RWPE2 (cell line): ENCODE results near the gene SENP1.
A peak's percentile ranks its signal among the peaks of the same experiment; 100 is the strongest.

Experiments used
- ATAC-seq: fragments of 200-7000 bp; cut with Tn5 transposase; 3 replicates; pipeline ENCODE4 v1.9.1; 2021; ENCODE audit warnings: low read depth
- DNase-seq: peaks from one replicate; pipeline ENCODE4 v3.0.0-alpha.2; 2020; ENCODE audit warnings: low spot score
- H3K27ac ChIP-seq: fragments of 450-650 bp; 2 replicates; pipeline ENCODE4 v1.5.1; 2017; ENCODE audit warnings: mild to moderate bottlenecking; ENCODE audit not compliant: poor library complexity, severe bottlenecking
- H3K27me3 ChIP-seq: fragments of 250-450 bp; sonication (Bioruptor Pico); 2 replicates; pipeline ENCODE4 v1.5.1; 2021; ENCODE audit warnings: mild to moderate bottlenecking, moderate library complexity; ENCODE audit not compliant: insufficient read depth, poor library complexity, severe bottlenecking
- H3K36me3 ChIP-seq: fragments of 250-450 bp; sonication (Bioruptor Pico); 2 replicates; pipeline ENCODE4 v1.5.1; 2020; ENCODE audit warnings: low read depth, mild to moderate bottlenecking, moderate library complexity
- H3K4me1 ChIP-seq: fragments of 250-450 bp; sonication (Bioruptor Pico); 2 replicates; pipeline ENCODE4 v1.5.1; 2021; ENCODE audit warnings: mild to moderate bottlenecking, moderate library complexity; ENCODE audit not compliant: insufficient read depth, poor library complexity, severe bottlenecking
- H3K4me3 ChIP-seq: fragments of 250-450 bp; sonication (Bioruptor Pico); 2 replicates; pipeline ENCODE4 v1.5.1; 2021; ENCODE audit warnings: mild to moderate bottlenecking, moderate library complexity; ENCODE audit not compliant: severe bottlenecking
- H3K9me3 ChIP-seq: fragments of 250-450 bp; sonication (Bioruptor Pico); 2 replicates; pipeline ENCODE4 v1.5.1; 2021; ENCODE audit warnings: mild to moderate bottlenecking, moderate library complexity; ENCODE audit not compliant: severe bottlenecking
- TF ChIP-seq, protein P1 (sequence below): fragments of 450-650 bp; IDR thresholded peaks from one replicate; pipeline ENCODE4 v1.5.1; 2017; ENCODE audit warnings: mild to moderate bottlenecking, moderate library complexity; ENCODE audit not compliant: poor library complexity, severe bottlenecking

The SENP1 gene

DNA sequence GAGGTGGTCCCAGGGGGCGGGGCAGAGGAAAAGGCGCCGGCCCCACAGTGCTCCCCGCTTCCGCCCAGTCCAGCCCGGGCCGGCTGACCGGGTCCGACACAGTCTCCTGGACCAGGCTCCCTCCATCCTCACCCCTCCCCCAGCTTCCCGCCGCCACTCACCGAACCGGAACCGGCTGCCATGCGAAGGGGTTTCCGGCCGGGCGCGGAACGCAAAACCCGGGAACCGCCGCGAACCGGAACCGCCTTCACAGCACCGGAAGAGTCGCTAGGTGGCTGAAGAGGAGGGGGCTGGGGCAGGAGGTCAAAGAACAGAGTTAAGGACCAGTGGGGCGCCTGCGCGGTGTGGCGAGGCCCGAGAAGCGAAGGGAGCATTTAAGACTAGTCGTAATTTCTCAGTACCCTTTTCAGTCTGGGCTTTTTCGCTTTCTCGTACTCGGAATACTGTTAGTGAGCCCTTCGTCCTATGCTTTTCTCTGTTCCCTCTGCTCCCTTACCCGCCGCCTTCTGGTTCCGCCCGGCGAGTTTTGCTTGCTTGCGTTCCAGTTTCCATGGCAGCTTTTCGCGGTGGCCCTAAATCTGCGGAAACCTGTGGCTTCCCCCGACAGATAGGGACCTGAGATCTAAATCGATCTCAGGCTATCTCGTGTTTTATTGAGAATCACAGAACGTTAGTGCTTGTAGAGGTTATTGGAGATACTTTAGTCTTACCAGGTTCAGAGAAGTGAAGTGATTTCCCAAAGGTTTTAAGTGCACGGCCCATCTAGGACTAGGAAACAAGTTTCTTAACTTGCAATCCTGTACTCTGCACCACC lies at the start of gene SENP1:
Gene SENP1 (minus strand): TSS at position 213 of the 814 bp plus-strand sequence. CDS start 4,607 bp downstream, outside the sequence.
- H3K9me3 ChIP-seq: no peaks in the 10 kb centered on the region
- H3K4me1 ChIP-seq: peaks cover 7% of the 10 kb centered on the region
- peaks cover 9% of the 10 kb centered on the region for H3K36me3 ChIP-seq
- TF ChIP-seq, protein P1, sequence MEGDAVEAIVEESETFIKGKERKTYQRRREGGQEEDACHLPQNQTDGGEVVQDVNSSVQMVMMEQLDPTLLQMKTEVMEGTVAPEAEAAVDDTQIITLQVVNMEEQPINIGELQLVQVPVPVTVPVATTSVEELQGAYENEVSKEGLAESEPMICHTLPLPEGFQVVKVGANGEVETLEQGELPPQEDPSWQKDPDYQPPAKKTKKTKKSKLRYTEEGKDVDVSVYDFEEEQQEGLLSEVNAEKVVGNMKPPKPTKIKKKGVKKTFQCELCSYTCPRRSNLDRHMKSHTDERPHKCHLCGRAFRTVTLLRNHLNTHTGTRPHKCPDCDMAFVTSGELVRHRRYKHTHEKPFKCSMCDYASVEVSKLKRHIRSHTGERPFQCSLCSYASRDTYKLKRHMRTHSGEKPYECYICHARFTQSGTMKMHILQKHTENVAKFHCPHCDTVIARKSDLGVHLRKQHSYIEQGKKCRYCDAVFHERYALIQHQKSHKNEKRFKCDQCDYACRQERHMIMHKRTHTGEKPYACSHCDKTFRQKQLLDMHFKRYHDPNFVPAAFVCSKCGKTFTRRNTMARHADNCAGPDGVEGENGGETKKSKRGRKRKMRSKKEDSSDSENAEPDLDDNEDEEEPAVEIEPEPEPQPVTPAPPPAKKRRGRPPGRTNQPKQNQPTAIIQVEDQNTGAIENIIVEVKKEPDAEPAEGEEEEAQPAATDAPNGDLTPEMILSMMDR: no peak
- peak; percentile 80 for ATAC-seq
- peak within 1 kb of the TSS; percentile 85 for H3K27ac ChIP-seq
- no peaks in the 10 kb centered on the region for H3K27me3 ChIP-seq
- peak; percentile 85 for DNase-seq
- H3K4me3 ChIP-seq: peak within 1 kb of the TSS; percentile 79

DNA sequence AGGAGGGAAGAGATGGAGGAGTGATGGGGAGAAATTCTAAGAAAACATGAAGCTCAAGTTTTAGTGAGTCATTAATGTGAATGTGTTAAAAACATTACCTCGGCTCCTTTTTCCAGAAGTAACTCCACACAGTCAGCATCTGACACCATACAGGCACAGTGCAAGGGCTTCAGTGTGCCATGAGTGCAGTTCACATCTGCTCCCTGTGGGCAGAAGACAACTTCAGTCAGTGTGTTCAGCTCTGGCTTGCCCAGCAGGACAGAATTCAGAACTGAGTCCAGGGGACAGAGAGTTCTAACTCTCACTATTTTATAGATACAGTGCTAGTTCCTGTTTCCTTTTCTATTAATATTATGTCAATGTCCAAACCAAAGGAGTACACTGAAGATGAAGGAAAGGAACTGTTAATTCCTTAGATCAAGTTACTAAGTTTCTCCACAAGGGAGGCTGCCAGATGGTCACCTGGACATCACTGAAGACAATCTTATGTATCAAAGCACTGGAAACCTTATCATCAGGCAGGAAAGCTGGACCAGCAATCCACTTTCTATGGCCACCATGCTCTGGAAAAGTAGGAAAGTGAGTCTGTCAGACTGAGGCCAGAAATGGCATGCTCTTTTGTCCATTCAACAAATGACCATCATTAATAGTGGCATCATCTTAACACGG lies 45.4 kb upstream of the SENP1 start:
- DNase-seq (no peak), ATAC-seq (0 out of 3 replicates have a peak, but pooled peaks have one; percentile 29)
- H3K27me3 ChIP-seq: no peaks in the 10 kb centered on the region
- no peak overlapping the region for H3K4me3 ChIP-seq
- H3K36me3 ChIP-seq: peaks cover 60% of the 10 kb centered on the region
- TF ChIP-seq, protein P1: no peak
- no peak overlapping the region for H3K27ac ChIP-seq
- H3K9me3 ChIP-seq: no peaks in the 10 kb centered on the region
- H3K4me1 ChIP-seq: no peaks in the 10 kb centered on the region

DNA sequence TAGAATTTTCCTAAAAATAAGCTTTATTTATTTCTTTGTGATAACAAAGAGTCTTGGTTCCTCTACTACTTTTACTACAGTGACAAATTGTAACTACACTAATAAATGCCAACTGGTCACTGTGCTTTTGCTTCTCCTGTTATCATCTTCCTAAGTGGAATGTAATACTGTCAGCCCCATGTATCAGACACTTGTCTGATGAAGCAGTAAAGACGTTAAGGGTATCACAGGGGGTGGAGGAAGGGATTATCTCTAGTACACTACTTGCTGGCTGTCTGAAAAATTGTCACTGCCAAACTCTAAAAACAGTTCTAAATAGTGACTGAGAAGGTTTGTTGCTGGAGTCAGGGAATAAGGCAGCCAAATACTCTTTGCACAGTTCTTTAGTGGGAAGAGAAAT lies 40.1 kb upstream of the SENP1 start:
- TF ChIP-seq, protein P1: no peak
- no peak overlapping the region for H3K27ac ChIP-seq
- peaks cover 75% of the 10 kb centered on the region for H3K36me3 ChIP-seq
- no peaks in the 10 kb centered on the region for H3K27me3 ChIP-seq
- H3K4me1 ChIP-seq: no peaks in the 10 kb centered on the region
- H3K9me3 ChIP-seq: no peaks in the 10 kb centered on the region
- no peak overlapping the region for H3K4me3 ChIP-seq
- ATAC-seq: no peak
- no peak for DNase-seq

DNA sequence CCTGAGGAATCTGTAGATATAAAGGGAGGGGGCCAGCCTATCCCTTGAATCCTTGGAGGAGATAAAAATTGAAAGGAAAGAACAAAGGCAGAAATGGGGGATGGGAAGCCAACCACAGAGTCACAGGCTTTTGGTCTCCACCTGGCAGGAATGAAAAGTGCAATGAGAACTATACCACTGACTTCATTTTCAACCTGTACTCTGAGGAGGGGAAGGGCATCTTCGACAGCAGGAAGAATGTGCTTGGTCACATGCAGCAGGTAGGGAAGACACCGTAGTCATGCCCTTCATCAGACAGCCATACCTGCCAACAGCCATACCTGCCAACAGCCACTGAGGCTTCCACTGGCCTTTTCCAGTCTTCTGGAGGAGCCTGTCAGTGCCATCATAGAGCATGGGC lies 38.0 kb upstream of the SENP1 start:
- Histone ChIP-seq H3K27me3 (no peaks in the 10 kb centered on the region), H3K9me3 (no peaks in the 10 kb centered on the region), H3K27ac (no peak overlapping the region), H3K36me3 (peaks cover 68% of the 10 kb centered on the region), H3K4me1 (no peaks in the 10 kb centered on the region), H3K4me3 (no peak overlapping the region)
- ATAC-seq (no peak), DNase-seq (no peak)
- TF ChIP-seq, protein P1: no peak
